Lower leg skin (tissue), 3 donors: ENCODE data around the gene LYRM4.

Experiments
- CTCF ChIP-seq, 3 donors: fragments of 450-650 bp; IDR thresholded peaks; one replicate each; pipeline ENCODE4 v1.5.1; 2016; ENCODE audit warnings: antibody characterized with exemption in 3 of 3, mild to moderate bottlenecking in 3 of 3, moderate library complexity in 2 of 3
- POLR2A ChIP-seq, 2 donors: fragments of 450-650 bp; IDR thresholded peaks; one replicate each; pipeline ENCODE4 v1.6.1; 2016 to 2017; ENCODE audit warnings: antibody characterized with exemption in 2 of 2, mild to moderate bottlenecking in 1 of 2, moderate library complexity in 1 of 2

- TF ChIP-seq CTCF (IDR thresholded peaks at IDR 0.05) = no peak
- TF ChIP-seq POLR2A (IDR thresholded peaks at IDR 0.05) = no peak
These were observed 134.5 kb downstream of the LYRM4 start for GRCh38 chr6:5126214-5126613.
